ENCODE results near the gene CCR6. TPM values are rescaled to one million over a fixed set of nuclear protein-coding genes. Genes with fewer than 3 reads are reported as not detected.

CCR6 gene
- total RNA-seq (2021), result not detected in 2 replicates
- long read RNA-seq, result 0 reads

GRCh38 chr6:167122827-167123657, at the start of gene CCR6:
TSS of gene CCR6 (plus strand) at chr6:167123096. CDS start at chr6:167136135, 13,039 bp downstream.
- Histone ChIP-seq H3K23me2 (ENCODE audit: insufficient read length, low read depth, low read length, poor library complexity, severe bottlenecking) (no peaks in the 10 kb centered on the region), H3K18ac (ENCODE audit: insufficient read length, low read depth, low read length) (no peak within 1 kb of the TSS), H3K79me2 (ENCODE audit: insufficient read depth, low read length) (no peaks in the 10 kb centered on the region), H2BK12ac (ENCODE audit: insufficient read length, low read depth, low read length) (no peak within 1 kb of the TSS), H2AFZ (ENCODE audit: low read length) (no peak within 1 kb of the TSS), H3T11ph (ENCODE audit: low read length) (no peak within 1 kb of the TSS), H3K9me3 (ENCODE audit: control insufficient read depth, low read depth, low read length) (no peaks in the 10 kb centered on the region), H3K4me2 (ENCODE audit: insufficient read depth, insufficient read length, low read length) (no peak within 1 kb of the TSS), H4K20me1 (ENCODE audit: control insufficient read depth, insufficient read depth, insufficient read length) (no peaks in the 10 kb centered on the region), H2BK5ac (ENCODE audit: insufficient read length, low read length) (no peak within 1 kb of the TSS), H3K4ac (ENCODE audit: low read depth, low read length) (no peak within 1 kb of the TSS), H2BK20ac (ENCODE audit: low read depth, low read length, poor library complexity, severe bottlenecking) (no peak within 1 kb of the TSS), H3K79me1 (ENCODE audit: insufficient read depth, low read depth, low read length, poor library complexity, severe bottlenecking) (no peaks in the 10 kb centered on the region), H3K23ac (ENCODE audit: insufficient read length, low read depth, low read length) (no peak within 1 kb of the TSS), H2AK5ac (ENCODE audit: insufficient read length, low read length) (no peak within 1 kb of the TSS), H4K5ac (ENCODE audit: insufficient read length, low read depth, low read length) (no peak within 1 kb of the TSS), H3K4me1 (ENCODE audit: insufficient read depth, low read length) (no peaks in the 10 kb centered on the region), H4K8ac (replicated peaks; ENCODE audit: insufficient read length, low read depth, low read length) (no peak within 1 kb of the TSS), H4K91ac (ENCODE audit: insufficient read length, low read depth, low read length) (no peak within 1 kb of the TSS), H3K56ac (ENCODE audit: insufficient read length, low read depth, low read length) (no peak within 1 kb of the TSS), H3K27me3 (ENCODE audit: insufficient read depth, low read length) (no peaks in the 10 kb centered on the region), H2BK120ac (ENCODE audit: low read depth, low read length, poor library complexity, severe bottlenecking) (no peak within 1 kb of the TSS), H3K27ac (ENCODE audit: insufficient read length, low read depth, low read length) (no peak within 1 kb of the TSS), H2BK15ac (ENCODE audit: low read depth, low read length) (no peak within 1 kb of the TSS), H3K9ac (ENCODE audit: extremely low read depth, insufficient read length, low read length) (no peak within 1 kb of the TSS), H3K14ac (ENCODE audit: insufficient read depth, low read length) (no peak within 1 kb of the TSS)
- Mint-ChIP-seq H3K27me3 (ENCODE audit: low read depth) (peaks cover 9% of the 10 kb centered on the region), H3K9me3 (peaks cover 5 to 12% of the 10 kb centered on the region in 2 experiments; a peak in 3 of 5 replicates), H3K4me3 (no peak within 1 kb of the TSS), H3K4me1 (peaks cover 6 to 12% of the 10 kb centered on the region in 2 experiments), H3K36me3 (ENCODE audit: insufficient read depth in 1 of 3, low read depth in 3 of 3) (peaks cover 0 to 9% (median 3%) of the 10 kb centered on the region in 3 experiments; a peak in 4 of 7 replicates), H3K27ac (no peak within 1 kb of the TSS; a peak in 1 of 7 replicates)
- WGBS (ENCODE audit: extremely low coverage, insufficient read length, low lambda C conversion rate), result no CpG with 5 or more reads among the region's 8 CpGs
- no peak for TF ChIP-seq CTCF (conservative IDR thresholded peaks at IDR 0.05)
- no peak for DNase-seq
